GM19025 (cell line): ENCODE data around the gene P2RY10.
"Not testable (repeated sequence)": the region's sequence is repeated elsewhere in the genome, so short reads cannot be mapped to it uniquely, and the experiment has no call there.

ENCODE experiments used
- ATAC-seq: cut with Tn5 transposase; IDR thresholded peaks from one replicate; pipeline ENCODE4 v1.9.1; 2021; ENCODE audit warnings: mild to moderate bottlenecking, low read depth, moderate library complexity; ENCODE audit not compliant: unreplicated experiment

P2RY10 gene, protein sequence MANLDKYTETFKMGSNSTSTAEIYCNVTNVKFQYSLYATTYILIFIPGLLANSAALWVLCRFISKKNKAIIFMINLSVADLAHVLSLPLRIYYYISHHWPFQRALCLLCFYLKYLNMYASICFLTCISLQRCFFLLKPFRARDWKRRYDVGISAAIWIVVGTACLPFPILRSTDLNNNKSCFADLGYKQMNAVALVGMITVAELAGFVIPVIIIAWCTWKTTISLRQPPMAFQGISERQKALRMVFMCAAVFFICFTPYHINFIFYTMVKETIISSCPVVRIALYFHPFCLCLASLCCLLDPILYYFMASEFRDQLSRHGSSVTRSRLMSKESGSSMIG

DNA sequence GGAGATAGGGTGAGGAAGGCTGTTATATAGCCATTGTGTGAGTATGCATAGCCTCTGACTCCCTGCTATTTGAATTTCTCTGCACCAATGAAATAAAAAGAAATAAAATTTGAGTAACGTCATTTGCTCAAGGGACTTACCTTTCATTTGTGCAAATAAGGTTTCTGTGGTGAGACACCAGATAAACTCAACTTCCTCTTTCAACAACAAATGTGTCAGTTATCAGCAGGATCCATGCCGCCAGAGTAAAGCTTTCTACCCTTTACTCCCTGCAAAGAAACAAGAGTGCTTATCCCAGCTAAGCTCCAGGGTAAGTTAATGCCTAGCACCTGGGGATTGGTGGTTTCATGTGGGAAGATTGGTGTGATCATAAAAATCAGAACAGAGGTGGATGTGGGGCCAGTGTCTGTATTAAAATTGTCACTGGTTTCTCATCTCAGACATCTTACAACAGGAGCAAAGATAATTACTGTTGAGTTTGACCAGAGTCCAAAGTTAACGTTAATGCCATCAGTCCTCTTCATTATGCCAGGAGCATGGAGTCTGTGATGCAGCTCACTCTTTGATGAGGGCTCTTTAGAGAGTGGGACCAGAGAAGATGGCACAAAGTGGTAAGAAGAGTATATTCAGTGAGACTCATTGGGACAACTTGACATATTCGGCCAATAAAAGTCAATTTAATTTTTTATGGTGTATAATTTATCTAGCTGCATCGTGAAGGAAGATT, at the start of gene P2RY10:
Gene P2RY10, plus strand, starts transcription at position 206 of the 727 bp plus-strand sequence. CDS start 15,130 bp downstream, outside the sequence.
- ATAC-seq = peak; percentile 59

DNA sequence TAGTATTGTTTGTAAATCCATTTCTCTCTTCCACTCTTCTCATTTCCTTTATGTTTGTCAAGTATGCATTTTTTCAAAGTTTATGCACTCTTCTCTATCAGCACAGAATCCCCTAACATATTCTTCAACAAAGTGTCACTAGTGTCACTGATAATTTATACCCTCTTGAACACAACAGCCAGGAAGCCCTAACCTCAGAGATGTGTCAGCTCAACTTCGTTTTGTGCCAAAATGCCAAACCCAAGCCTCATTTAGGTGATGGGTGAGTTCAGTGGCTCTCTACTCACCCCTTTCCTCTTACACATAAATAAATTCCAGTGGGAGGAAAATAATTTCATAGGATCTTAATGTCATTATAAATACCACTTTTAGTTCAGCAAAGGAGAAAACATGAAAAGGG, 22.4 kb upstream of the P2RY10 start:
- ATAC-seq = no peak

DNA sequence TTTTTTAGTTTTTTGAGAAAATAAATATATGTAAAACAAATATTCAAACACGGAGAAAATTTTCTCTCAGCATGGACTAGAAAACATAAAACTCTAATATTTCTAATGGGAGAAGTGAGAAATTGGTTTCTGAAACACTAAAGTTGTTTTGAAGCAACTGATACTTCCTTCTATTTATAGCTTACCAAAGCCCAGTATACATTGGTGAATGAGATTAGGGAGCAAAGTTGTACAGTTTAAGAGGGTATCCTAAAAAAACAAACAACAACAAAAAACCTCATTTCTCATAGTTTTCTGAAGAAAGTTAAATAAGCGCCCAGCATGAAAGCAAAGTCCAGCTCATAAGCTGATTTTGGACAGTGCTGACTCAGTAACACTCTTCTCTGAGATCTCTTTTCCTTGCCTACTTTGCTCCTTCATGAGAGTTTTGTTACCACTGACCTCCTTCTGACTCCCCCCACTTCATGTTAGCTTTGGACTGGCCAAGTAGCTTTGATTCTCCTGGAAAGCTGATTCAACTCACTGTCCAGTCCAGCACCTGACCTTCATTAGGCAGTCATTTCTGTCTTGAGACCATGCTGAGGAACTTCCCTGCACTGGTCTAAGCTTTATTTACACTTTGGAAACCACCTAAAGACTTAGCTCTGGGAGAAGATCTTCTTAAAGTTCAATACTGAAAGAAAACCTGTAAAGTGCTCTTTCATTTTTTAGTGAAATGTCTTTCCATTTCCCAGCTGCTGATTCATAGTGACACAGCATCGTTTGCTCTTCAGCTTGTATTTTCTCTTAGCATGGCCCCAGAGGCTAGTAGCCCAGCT, 21.8 kb upstream of the P2RY10 start:
- peak; percentile 92 for ATAC-seq

DNA sequence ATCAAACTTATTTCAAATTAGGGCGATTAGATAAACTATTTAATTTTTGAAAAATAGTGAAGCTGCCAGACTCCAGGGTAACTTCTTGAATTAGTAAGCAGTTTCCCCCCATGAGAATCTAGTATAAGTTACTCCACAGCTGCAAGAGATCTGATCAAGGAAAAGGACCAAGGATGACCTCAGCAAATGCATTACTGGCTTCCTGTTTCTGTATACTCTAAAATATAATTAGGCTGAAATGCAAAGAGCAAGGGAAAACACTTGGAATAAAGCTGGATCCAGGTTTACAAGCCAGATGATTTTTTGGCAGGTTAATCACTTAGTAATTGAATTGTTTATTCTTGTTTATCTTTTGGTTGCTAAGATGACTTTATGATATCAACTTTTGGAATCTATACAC, 13.4 kb upstream of the P2RY10 start:
- no peak for ATAC-seq

DNA sequence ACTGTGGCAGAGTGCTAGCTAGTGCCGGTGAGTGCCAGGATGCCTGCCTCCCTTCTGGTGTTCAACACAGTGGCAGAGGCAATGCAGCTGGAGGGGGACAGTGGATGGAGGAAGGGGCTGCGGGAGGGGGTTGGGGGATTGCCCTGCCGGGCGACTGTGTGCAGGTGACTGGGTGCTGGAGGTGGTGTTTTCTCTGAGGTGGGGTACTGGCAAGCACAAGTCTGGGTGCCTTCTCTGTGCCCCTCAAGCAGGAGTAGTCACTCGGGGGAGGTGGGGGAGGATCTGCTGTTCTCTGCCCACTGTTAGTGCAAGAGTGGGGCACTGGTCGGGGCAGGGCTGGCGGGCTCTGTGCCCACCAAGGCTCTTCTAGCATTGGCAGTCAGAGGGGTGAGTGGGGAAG, 10.3 kb upstream of the P2RY10 start:
- no peak for ATAC-seq

DNA sequence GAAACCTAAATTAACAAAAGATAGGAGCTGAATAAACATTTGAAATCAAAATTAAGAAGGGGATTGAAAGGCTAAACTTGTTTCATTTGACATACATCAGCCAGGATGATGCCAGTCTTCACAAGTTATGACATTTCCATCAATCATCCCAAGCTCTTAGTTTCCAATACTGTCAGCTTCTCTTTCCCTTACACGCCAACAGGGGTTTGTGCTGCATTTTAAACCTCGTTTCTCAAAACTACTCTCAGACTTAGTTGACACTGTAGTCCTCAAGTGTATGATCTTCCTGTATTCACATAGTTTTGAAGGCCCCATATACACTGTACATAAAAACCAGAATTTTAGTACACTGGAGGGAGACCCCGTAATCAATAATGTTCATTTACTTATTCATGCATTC, 840 bp upstream of the P2RY10 start:
- no peak for ATAC-seq

DNA sequence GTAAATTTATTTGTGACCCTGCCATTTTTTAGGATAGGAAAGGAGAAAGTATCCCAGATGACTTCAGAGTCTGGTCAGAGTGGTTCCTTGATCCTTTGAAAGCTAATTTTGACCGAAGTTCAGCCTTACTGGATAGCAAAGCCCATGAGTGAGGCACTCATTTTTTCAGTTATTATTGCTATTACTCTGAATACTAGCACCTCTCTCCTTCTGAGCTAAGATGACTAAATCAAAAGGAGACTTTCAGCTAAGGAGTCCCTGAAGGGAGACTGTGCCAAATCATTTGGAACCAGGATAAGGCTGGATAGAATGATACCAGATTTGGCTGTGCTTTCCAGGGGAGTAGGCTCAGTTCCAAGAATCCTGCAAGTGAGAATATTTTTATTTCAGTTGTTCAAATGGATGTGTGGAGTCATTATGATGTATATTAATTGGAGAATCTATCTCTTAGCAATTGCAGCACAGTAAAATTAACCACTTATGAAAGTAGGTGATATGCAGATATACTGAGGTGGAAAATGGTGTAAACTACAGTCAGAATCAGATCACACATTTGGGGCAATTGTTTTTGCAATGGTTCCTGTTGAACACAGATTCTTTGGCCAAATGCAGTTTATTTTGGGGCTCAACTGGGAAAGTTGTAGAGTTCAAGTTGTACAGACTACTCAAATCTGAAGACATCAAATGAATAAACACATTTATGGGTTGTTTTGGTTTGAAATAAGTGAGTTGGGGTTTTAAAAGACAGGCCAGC, 1.2 kb downstream of the P2RY10 start:
- ATAC-seq = no peak

DNA sequence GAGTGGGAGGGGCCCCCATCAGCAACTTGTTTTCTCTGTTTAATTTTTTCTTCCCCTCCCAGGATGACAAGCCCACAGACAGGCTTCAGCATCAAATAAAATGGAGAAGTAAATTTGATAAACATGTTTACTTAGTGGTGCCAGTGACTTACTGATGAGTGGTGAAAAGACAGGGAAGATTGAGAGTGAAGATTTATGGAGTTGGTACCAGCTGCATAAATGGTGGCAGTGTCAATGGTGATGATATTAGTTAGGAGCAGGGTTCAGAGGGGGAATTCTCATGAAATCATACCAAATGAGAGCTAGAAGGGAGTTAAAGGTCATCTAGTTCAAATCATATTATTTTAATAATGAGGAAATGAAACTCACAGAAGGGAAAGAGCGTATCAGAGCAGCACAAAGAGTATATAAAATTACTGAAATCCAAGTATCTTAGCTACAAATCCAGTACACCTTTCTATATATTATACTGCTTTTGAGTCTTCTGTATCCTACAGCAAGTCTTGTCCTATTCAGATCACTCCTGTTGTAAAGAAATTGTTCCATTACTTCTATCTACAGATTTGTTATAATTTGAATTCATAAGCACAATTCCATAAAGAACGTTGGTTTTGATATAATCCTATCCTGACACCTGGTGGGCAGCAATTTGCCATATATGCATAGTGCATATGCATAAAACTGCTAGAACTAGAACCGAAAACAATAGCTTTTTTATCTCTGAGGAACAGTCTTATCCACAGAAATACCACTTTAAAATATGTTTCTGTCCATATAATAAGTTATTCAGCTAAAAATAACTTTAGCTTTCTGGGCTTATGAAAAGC, 5.0 kb downstream of the P2RY10 start:
- no peak for ATAC-seq

DNA sequence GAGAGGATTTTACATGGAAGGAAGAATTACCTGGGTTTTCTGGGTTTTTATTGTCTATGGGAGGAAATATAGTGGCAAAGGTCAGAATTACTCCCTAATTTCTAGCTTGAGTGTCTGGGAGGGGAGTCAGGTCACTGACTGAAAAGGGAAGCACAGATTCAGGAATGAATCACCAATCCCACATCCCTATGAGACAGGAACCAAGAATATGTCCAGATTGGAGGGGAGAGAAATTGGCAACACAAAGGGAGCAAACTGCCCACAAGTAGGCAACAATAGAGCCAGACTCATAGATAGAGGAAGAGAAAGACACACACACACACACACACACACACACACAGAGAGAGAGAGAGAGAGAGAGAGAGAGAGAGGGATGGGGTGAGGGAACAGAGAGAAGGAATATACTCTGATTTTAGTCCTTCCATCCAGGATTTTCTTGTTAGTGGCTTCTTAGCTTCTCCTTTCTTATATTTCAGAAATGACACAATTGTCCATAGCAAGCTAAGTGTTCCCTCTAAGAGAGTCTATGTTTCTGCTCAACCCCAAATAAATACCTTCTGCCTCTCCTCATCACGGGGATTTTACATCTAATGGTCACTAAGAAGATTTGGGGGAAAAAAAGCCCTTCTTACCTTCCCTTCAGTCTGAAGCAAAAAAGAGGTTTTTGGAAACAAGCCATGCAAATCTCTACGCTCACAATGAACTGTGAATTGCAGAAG, 12.0 kb downstream of the P2RY10 start:
- ATAC-seq = no peak

DNA sequence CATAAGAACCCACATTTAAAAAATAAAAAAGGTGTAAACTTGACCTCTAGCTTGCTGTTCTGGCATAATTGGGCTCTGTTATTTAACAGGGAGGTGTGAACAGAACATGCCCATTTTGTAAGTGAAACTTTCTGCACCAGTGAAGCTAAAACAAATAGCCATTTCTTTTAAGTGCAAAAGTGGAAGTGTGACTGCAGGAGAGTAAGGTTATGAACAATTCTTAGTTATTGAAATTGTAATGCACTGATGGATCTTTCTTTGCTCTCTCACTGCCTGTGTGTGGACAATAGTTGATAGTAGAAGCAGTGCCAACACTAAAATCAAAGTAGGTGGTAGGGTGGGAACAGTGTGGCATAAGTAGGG, 12.6 kb downstream of the P2RY10 start:
- ATAC-seq = peak; percentile 82

DNA sequence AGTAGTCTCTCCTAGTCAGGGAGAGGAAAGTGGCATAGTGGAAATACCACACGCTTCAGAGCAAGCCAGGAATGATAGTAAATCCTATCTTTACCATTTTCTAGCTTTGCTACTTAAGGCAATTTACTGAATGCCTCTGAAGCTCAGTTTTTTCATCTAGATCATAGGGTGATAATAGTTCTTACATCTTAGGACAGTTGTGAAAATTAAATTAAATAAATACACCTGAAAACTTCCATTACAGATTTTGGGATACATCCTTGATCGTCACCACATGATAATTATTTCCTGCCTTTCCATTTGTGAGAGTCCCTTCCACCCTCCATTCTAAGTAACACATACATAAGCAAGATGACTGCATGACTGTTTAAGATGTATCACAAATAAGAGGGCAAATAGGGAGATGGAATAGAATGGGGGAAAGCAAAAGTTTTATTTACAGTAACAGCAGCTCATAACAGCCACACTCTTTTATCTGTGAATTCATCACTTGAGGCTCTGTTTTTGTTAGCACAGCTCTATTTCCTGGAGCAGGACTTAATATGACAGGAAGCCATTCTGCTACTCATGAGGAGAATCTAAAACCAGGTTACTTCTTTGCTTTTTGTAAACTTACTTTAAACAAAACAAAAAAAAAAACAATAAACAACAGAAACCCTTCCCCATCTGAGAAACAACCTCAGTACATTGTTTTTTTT, 13.4 kb downstream of the P2RY10 start:
- no peak for ATAC-seq

DNA sequence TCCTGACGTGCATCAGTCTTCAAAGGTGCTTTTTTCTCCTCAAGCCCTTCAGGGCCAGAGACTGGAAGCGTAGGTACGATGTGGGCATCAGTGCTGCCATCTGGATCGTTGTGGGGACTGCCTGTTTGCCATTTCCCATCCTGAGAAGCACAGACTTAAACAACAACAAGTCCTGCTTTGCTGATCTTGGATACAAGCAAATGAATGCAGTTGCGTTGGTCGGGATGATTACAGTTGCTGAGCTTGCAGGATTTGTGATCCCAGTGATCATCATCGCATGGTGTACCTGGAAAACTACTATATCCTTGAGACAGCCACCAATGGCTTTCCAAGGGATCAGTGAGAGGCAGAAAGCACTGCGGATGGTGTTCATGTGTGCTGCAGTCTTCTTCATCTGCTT, 15.7 kb downstream of the P2RY10 start:
- ATAC-seq = no peak

DNA sequence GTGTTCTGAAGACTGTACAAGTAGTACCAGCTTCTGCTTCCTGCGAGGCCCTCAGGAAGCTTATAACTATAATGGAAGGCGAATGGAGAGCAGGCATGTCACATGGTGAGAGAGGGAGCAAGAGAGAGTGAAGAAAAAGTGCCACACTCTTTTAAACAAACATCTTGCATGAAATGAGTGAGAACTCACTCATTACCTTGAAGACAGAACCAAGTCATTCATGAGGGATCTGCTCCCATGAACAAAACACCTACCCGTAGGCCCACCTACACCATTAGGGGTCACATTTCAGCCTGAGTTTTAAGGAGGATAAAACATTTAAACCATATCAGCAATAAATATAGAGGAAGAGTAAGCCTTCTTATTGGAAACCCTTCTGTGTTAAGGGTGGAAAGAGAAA, 19.4 kb downstream of the P2RY10 start:
- no peak for ATAC-seq

DNA sequence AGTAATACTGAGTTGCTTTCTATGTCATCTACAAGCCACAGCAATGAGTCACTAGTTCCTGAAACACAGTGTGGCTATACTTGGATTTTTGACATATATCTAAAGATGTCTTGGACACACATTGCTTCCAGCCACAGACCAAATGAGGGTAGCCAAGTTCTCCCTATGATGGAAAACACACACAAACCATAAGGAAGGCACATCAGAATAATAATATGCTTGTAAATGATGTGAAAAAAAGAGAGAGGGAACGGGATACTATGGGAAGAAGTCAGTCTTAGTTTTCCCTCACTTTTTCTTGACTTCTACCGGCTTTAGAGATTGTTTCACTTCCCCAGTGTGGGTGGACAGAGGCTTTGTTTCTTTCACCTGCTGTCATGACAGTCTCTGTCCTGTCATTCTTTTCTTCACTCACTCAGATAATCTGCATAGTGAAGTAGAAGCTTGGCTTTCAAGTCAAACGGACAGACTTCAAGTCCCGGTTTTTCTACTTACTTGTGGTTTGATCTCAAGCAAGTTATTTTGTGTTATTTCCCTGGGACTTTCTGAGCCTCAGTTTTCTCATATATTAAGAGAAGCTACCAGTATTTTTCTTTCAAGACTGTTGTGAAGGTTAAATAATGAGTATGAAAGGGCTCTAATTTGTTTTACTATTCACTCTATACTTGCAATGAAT, 34.7 kb downstream of the P2RY10 start:
- peak; percentile 98 for ATAC-seq

DNA sequence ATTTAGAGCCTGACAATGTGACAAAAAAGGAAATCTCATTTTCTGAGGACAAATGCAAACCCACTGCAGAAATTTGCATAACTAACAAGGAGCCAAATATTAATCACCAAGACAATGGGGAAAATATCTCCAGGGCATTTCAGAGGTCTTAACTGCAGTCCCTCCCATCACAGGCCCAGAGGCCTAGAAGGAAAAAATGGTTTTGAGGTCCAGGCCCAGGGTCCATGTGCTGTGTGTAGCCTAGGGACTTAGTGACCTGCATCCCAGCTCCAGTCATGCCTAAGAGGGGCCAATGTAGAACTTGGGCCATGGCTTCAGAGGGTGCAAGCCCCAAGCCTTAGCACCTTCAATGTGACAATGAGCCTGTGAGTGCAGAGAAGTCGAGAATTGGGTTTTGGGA, 44.2 kb downstream of the P2RY10 start:
- no peak for ATAC-seq

DNA sequence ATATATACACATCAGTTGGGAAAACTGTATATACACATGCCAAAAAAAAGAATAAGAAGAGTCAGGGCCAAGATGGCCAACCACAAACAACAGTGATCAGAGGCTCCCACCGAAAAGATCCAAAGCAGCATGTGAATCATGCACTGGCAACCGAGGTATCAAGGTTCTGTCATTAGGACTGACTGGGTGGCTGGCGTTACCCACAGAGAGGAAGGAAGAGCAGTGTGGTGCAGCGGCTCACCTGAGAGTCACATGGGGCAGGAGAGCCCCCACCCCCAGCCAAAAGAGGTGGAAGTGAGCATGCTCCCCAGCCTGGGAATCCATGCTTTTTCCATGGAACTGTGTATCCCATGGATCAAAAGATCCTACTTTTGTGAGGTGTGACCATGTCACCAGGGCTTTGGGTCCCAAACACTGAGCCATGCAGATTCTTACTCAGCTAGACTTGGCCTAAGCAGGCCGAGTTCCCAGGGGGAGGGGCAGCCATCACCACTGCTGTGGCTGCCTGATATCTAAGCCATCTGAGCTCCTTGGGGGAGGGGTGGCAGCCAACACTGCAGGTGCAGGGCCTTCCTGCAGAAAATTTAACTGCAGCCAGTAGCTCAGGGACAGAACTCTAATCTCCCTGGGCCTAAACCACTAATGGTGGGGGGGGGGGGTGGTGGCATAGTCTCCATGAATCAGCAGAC, 52.8 kb downstream of the P2RY10 start:
- no peak for ATAC-seq

DNA sequence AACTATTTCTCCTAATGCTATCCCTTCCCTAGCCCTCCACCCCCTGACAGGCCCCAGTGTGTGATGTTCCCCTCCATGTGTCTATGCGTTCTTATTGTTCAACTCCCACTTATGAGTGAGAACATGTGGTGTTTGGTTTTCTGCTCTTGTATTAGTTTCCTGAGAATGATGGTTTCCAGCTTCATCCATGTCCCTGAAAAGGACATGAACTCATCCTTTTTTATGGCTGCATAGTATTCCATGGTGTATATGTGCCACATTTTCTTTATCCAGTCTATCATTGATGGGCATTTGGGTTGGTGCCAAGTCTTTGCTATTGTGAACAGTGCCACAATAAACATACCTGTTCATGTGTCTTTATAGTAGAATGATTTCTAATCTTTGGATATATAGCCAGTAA, 62.3 kb downstream of the P2RY10 start:
- ATAC-seq = not testable (repeated sequence)
